Astrocyte (in vitro differentiated cells and primary cell): Measurements from ENCODE around the gene CCL25. TPM values are rescaled to one million over a fixed set of nuclear protein-coding genes. Genes with fewer than 3 reads are reported as not detected.

Experiments
- DNase-seq: peaks from one replicate; pipeline ENCODE4 v3.0.0-alpha.2; 2010; ENCODE audit warnings: low read depth
- FAIRE-seq: peaks from 2 replicates; lab custom pipeline; 2011; peaks lifted over from hg19 to GRCh38; lab: Jason Lieb, UNC
- H2AFZ ChIP-seq: 2 replicates; pipeline ENCODE4 v1.6.0; 2012; ENCODE audit warnings: low read depth, low read length, inconsistent platforms
- H3K27ac ChIP-seq: 2 replicates; pipeline ENCODE4 v1.5.1; 2011; ENCODE audit warnings: low read depth, low read length, inconsistent platforms
- H3K27me3 ChIP-seq: 2 replicates; pipeline ENCODE4 v1.6.0; 2011; ENCODE audit warnings: low read length, inconsistent platforms; ENCODE audit not compliant: insufficient read depth
- H3K36me3 ChIP-seq: 2 replicates; pipeline ENCODE4 v1.5.1; 2011; ENCODE audit warnings: low read length, inconsistent platforms; ENCODE audit not compliant: insufficient read depth
- H3K4me1 ChIP-seq: 2 replicates; pipeline ENCODE4 v1.5.1; 2011; ENCODE audit warnings: low read length, inconsistent platforms; ENCODE audit not compliant: insufficient read depth
- H3K4me2 ChIP-seq: 2 replicates; pipeline ENCODE4 v1.6.0; 2012; ENCODE audit warnings: low read length, inconsistent platforms
- H3K4me3 ChIP-seq: 2 replicates; pipeline ENCODE4 v1.5.1; 2011; ENCODE audit warnings: low read depth, mild to moderate bottlenecking, low read length, inconsistent platforms; ENCODE audit not compliant: insufficient read depth
- H3K79me2 ChIP-seq: 2 replicates; pipeline ENCODE4 v1.6.0; 2012; ENCODE audit warnings: mild to moderate bottlenecking, low read length, inconsistent platforms; ENCODE audit not compliant: insufficient read depth
- H3K9ac ChIP-seq: 2 replicates; pipeline ENCODE4 v1.6.0; 2012; ENCODE audit warnings: mild to moderate bottlenecking, low read length, inconsistent platforms
- H3K9me3 ChIP-seq: 2 replicates; pipeline ENCODE4 v1.5.1; 2012; ENCODE audit warnings: low read depth, mild to moderate bottlenecking, low read length, inconsistent platforms; ENCODE audit not compliant: insufficient read depth
- H4K20me1 ChIP-seq: 2 replicates; pipeline ENCODE4 v1.6.0; 2012; ENCODE audit warnings: low read length, inconsistent platforms; ENCODE audit not compliant: insufficient read depth
- H3K27ac Mint-ChIP-seq: one replicate; pipeline ENCODE4 v1.8.0; 2021; ENCODE audit warnings: mild to moderate bottlenecking, mixed read lengths; ENCODE audit not compliant: unreplicated experiment
- H3K27me3 Mint-ChIP-seq: one replicate; pipeline ENCODE4 v1.8.0; 2021; ENCODE audit warnings: low read depth, mixed read lengths; ENCODE audit not compliant: unreplicated experiment
- H3K36me3 Mint-ChIP-seq: one replicate; pipeline ENCODE4 v1.8.0; 2021; ENCODE audit warnings: low read depth, mixed read lengths; ENCODE audit not compliant: unreplicated experiment
- H3K4me1 Mint-ChIP-seq: one replicate; pipeline ENCODE4 v1.8.0; 2021; ENCODE audit warnings: low read depth, mixed read lengths; ENCODE audit not compliant: unreplicated experiment
- H3K4me3 Mint-ChIP-seq: one replicate; pipeline ENCODE4 v1.8.0; 2021; ENCODE audit warnings: mild to moderate bottlenecking, moderate library complexity, mixed read lengths; ENCODE audit not compliant: unreplicated experiment
- H3K9me3 Mint-ChIP-seq: one replicate; pipeline ENCODE4 v1.8.0; 2021; ENCODE audit warnings: mild to moderate bottlenecking, mixed read lengths; ENCODE audit not compliant: unreplicated experiment
- EZH2 ChIP-seq: IDR thresholded peaks from 2 replicates; pipeline ENCODE4 v1.6.1; 2012; ENCODE audit warnings: mild to moderate bottlenecking, low read length, inconsistent platforms; ENCODE audit not compliant: insufficient read depth
- total RNA-seq: library from RNA; stranded (reverse); gene quantifications from 2 replicates; pipeline ENCODE4 v1.2.1, GENCODE V29; 2021
- TF ChIP-seq, protein P1 (sequence below): IDR thresholded peaks from 2 replicates; pipeline ENCODE4 v1.5.1; 2011; ENCODE audit warnings: low read depth, mild to moderate bottlenecking, inconsistent platforms, low read length, moderate library complexity; ENCODE audit not compliant: insufficient read depth

The CCL25 gene
- total RNA-seq, 1 donor from 2014 or later: not detected

- Histone ChIP-seq H3K4me2 (peak overlapping the region; percentile 62), H3K36me3 (no peaks in the 10 kb centered on the region), H3K9ac (no peak overlapping the region), H2AFZ (peak overlapping the region; percentile 69), H3K79me2 (no peaks in the 10 kb centered on the region), H3K27me3 (peaks cover 2% of the 10 kb centered on the region), H3K9me3 (no peaks in the 10 kb centered on the region), H3K4me3 (no peak overlapping the region), H4K20me1 (no peaks in the 10 kb centered on the region), H3K27ac (no peak overlapping the region), H3K4me1 (no peaks in the 10 kb centered on the region)
- no peaks in the 10 kb centered on the region for H3K36me3 Mint-ChIP-seq
- no peak overlapping the region for H3K4me3 Mint-ChIP-seq
- H3K9me3 Mint-ChIP-seq: no peaks in the 10 kb centered on the region
- TF ChIP-seq, protein P1, sequence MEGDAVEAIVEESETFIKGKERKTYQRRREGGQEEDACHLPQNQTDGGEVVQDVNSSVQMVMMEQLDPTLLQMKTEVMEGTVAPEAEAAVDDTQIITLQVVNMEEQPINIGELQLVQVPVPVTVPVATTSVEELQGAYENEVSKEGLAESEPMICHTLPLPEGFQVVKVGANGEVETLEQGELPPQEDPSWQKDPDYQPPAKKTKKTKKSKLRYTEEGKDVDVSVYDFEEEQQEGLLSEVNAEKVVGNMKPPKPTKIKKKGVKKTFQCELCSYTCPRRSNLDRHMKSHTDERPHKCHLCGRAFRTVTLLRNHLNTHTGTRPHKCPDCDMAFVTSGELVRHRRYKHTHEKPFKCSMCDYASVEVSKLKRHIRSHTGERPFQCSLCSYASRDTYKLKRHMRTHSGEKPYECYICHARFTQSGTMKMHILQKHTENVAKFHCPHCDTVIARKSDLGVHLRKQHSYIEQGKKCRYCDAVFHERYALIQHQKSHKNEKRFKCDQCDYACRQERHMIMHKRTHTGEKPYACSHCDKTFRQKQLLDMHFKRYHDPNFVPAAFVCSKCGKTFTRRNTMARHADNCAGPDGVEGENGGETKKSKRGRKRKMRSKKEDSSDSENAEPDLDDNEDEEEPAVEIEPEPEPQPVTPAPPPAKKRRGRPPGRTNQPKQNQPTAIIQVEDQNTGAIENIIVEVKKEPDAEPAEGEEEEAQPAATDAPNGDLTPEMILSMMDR: no peak
- no peak for TF ChIP-seq EZH2
- no peaks in the 10 kb centered on the region for H3K4me1 Mint-ChIP-seq
- peaks cover 26% of the 10 kb centered on the region for H3K27me3 Mint-ChIP-seq
- no peak overlapping the region for H3K27ac Mint-ChIP-seq
- FAIRE-seq (no peak), DNase-seq (peak; percentile 22)
These were observed 2.1 kb upstream of the CCL25 start for GRCh38 chr19:8050274-8051096.

DNA sequence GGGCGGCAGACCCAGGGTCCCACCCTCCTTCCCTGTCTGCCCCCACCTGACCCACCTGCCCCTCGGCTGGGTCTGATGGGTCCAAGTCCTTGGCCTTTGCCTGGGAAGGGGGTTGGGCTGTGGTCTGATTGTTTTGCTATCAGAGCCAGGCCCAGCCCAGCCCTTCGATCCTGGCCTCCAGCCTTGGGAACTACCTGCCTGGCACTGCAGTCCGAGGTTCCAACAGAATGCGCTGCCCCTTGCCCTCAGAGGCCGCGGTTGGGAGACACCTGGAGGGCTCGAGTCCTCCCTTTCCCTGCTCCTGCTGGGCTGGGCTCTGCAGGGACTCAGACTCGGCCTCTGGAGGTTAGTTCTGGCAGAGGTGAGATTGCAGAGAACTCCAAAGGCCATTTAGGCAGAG lies 1.6 kb downstream of the CCL25 start:
- no peaks in the 10 kb centered on the region for H3K4me1 ChIP-seq
- H3K36me3 Mint-ChIP-seq: no peaks in the 10 kb centered on the region
- no peak for FAIRE-seq
- H3K9me3 Mint-ChIP-seq: no peaks in the 10 kb centered on the region
- H3K4me1 Mint-ChIP-seq: no peaks in the 10 kb centered on the region
- no peak overlapping the region for H3K4me3 Mint-ChIP-seq
- peaks cover 2% of the 10 kb centered on the region for H3K27me3 ChIP-seq
- H3K9ac ChIP-seq: no peak overlapping the region
- no peaks in the 10 kb centered on the region for H4K20me1 ChIP-seq
- H3K9me3 ChIP-seq: no peaks in the 10 kb centered on the region
- DNase-seq: no peak
- no peak overlapping the region for H3K27ac Mint-ChIP-seq
- no peak overlapping the region for H3K27ac ChIP-seq
- H2AFZ ChIP-seq: no peak overlapping the region
- H3K4me2 ChIP-seq: no peak overlapping the region
- no peaks in the 10 kb centered on the region for H3K79me2 ChIP-seq
- no peak overlapping the region for H3K4me3 ChIP-seq
- H3K36me3 ChIP-seq: no peaks in the 10 kb centered on the region
- peaks cover 20% of the 10 kb centered on the region for H3K27me3 Mint-ChIP-seq
- TF ChIP-seq, protein P1: no peak
- no peak for TF ChIP-seq EZH2

DNA sequence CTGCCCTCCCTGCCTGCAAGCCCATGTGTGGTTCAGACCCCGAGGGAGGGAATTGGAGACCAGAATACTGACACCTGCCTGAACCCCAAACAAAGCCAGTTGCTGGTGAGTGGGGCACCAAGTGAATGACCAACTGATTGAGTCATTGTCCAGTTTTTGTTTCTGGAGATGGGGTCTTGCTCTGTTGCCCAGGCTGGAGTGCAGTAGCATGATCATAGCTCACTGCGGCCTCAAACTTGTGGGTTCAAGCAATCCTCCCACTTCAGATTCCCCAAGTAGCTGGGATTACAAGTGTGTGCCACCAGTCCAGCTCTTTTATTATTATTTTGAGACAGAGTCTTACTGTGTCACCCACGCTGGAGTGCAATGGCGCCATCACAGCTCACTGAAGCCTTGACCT lies 4.0 kb downstream of the CCL25 start:
- no peak overlapping the region for H3K4me3 Mint-ChIP-seq
- TF ChIP-seq EZH2: no peak
- TF ChIP-seq, protein P1: no peak
- DNase-seq (no peak), FAIRE-seq (no peak)
- no peak overlapping the region for H3K27ac Mint-ChIP-seq
- H3K9ac ChIP-seq: no peak overlapping the region
- H3K27me3 Mint-ChIP-seq: peaks cover 14% of the 10 kb centered on the region
- H3K4me2 ChIP-seq: no peak overlapping the region
- H3K9me3 ChIP-seq: no peaks in the 10 kb centered on the region
- H4K20me1 ChIP-seq: no peaks in the 10 kb centered on the region
- no peak overlapping the region for H3K4me3 ChIP-seq
- no peaks in the 10 kb centered on the region for H3K4me1 Mint-ChIP-seq
- no peaks in the 10 kb centered on the region for H3K4me1 ChIP-seq
- H3K9me3 Mint-ChIP-seq: no peaks in the 10 kb centered on the region
- no peaks in the 10 kb centered on the region for H3K36me3 Mint-ChIP-seq
- no peak overlapping the region for H3K27ac ChIP-seq
- H2AFZ ChIP-seq: no peak overlapping the region
- H3K36me3 ChIP-seq: no peaks in the 10 kb centered on the region
- no peaks in the 10 kb centered on the region for H3K79me2 ChIP-seq
- H3K27me3 ChIP-seq: no peaks in the 10 kb centered on the region
